Ishikawa (cell line): Measurements from ENCODE around the gene ZMIZ1.

Experiments
- CEBPB ChIP-seq: IDR thresholded peaks from 2 replicates; pipeline ENCODE4 v1.6.1; 2012
- CREB1 ChIP-seq: IDR thresholded peaks from 2 replicates; pipeline ENCODE4 v1.6.1; 2012; ENCODE audit warnings: low read depth
- EGR1 ChIP-seq: IDR thresholded peaks from 2 replicates; pipeline ENCODE4 v1.6.1; 2012
- EP300 ChIP-seq: IDR thresholded peaks from 2 replicates; pipeline ENCODE4 v1.6.1; 2012; ENCODE audit warnings: borderline replicate concordance
- FOXM1 ChIP-seq: IDR thresholded peaks from 2 replicates; pipeline ENCODE4 v1.6.1; 2012; ENCODE audit warnings: low read depth, borderline replicate concordance
- NFIC ChIP-seq: IDR thresholded peaks from 2 replicates; pipeline ENCODE4 v1.6.1; 2012
- RAD21 ChIP-seq: IDR thresholded peaks from 2 replicates; pipeline ENCODE4 v1.6.1; 2012; ENCODE audit warnings: low read depth
- REST ChIP-seq: IDR thresholded peaks from 2 replicates; pipeline ENCODE4 v1.6.1; 2012; ENCODE audit warnings: low read depth, mild to moderate bottlenecking
- TAF1 ChIP-seq: IDR thresholded peaks from 2 replicates; pipeline ENCODE4 v1.6.1; 2012; ENCODE audit warnings: low read depth, mild to moderate bottlenecking
- TCF12 ChIP-seq: IDR thresholded peaks from 2 replicates; pipeline ENCODE4 v1.6.1; 2012; ENCODE audit warnings: low read depth
- TEAD4 ChIP-seq: IDR thresholded peaks from 2 replicates; pipeline ENCODE4 v1.6.1; 2012
- USF1 ChIP-seq: IDR thresholded peaks from 2 replicates; pipeline ENCODE4 v1.6.1; 2012
- YY1 ChIP-seq: IDR thresholded peaks from 2 replicates; pipeline ENCODE4 v1.6.1; 2012; ENCODE audit warnings: low read depth
- ZBTB7A ChIP-seq: IDR thresholded peaks from 2 replicates; pipeline ENCODE4 v1.6.1; 2012; ENCODE audit warnings: low read depth
- TF ChIP-seq, protein P1 (sequence below): IDR thresholded peaks from 2 replicates; pipeline ENCODE4 v1.6.1; 2012

The ZMIZ1 gene

GRCh38 chr10:79173582-79174262 is 105.0 kb downstream of the ZMIZ1 start:
- no peak for TF ChIP-seq EP300
- no peak for TF ChIP-seq REST
- no peak for TF ChIP-seq TEAD4
- no peak for TF ChIP-seq NFIC
- no peak for TF ChIP-seq FOXM1
- TF ChIP-seq YY1 = no peak

DNA sequence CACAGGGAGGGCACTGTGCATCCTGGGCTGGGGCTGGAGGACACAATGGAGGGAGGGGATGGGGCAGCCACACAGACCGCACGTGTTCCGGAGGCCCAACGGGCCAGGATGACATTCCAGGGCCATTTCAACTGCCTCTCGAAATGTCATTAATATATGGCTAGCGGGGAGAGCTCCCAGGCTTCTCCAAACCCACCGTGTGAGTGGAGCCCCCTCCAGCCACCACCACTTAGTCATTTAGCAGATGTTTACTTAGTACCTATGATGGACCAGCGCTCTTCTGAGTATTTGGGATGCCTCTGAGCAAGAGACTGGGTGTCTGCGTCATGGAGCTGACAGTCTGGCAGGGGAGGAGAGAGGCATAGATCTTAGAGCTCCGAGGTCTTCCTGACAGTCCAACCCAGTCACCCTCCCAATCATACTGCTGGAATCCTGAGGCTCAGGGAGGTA is 107.3 kb downstream of the ZMIZ1 start:
- no peak for TF ChIP-seq REST
- TF ChIP-seq NFIC = no peak
- no peak for TF ChIP-seq EGR1
- TF ChIP-seq EP300 = no peak
- TF ChIP-seq RAD21 = no peak
- TF ChIP-seq YY1 = no peak
- TF ChIP-seq FOXM1 = no peak
- no peak for TF ChIP-seq TCF12
- no peak for TF ChIP-seq USF1
- no peak for TF ChIP-seq CREB1
- TF ChIP-seq ZBTB7A = no peak
- TF ChIP-seq, protein P1, sequence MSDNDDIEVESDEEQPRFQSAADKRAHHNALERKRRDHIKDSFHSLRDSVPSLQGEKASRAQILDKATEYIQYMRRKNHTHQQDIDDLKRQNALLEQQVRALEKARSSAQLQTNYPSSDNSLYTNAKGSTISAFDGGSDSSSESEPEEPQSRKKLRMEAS = no peak
- TF ChIP-seq TAF1 = no peak
- no peak for TF ChIP-seq TEAD4
- no peak for TF ChIP-seq CEBPB

DNA sequence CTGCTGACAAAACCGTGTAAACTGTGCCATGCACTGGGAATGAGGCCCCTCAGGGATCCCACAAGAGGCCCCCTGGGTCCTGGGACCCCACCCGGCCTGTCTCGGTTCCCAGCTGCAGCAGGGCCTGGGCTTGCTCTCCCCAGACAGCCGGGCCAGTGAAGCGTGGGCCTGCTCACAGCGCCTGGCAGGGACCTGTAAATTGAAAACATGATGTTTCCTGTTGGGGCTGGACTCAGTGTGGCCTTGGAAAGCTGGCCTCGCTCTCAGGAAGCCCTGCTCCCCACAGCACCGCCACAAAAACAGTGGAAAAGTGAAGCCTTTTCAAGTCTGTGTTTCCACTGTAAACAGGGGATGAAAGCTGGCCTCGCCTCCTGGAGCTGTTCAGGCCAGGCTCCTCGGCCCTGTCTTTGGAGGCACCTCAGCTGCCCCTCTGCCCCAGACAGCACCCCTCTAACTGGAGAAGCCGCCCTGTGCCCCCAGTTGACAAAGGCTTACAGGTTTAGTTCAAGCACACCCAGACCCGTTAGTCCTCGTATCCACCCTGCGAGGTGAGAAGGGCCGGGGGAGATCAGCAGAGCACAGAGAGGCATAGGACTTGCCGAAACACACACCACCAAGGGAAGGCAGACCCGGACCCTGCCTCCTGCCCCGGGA is 108.3 kb downstream of the ZMIZ1 start:
- TF ChIP-seq EP300 (no peak), RAD21 (no peak), CEBPB (no peak), FOXM1 (no peak), REST (no peak), TAF1 (no peak), NFIC (no peak), ZBTB7A (no peak), EGR1 (no peak), TCF12 (no peak)
- TF ChIP-seq, protein P1 = no peak

DNA sequence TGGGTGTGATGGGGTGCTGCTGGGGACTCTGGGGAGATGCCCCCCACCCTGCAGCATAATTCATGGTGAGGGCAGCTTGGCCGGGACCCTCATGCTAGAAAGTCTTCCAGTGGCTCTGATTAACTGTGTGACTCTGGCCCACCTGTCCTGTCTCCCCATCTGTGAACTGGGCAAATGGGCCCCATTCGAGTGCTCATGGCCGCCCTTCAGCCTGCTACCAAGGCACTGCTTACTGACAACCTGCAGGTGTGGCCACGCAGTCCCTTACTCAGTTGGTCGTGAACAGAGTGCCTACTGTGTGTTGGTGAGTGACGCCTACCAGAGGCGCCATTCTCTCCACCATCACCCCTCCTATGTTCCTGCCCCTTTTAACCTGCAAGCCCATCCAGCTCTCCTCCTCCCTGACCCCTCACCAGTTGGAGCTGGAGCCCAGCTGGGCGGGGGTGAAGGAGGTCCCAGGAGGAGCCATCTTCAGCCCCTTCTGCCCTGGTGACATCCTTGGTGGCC is 109.4 kb downstream of the ZMIZ1 start:
- TF ChIP-seq, protein P1 = no peak
- TF ChIP-seq TAF1 = no peak
- TF ChIP-seq FOXM1 = no peak
- TF ChIP-seq CREB1 = no peak
